GM18870 (cell line): ENCODE results near the gene GSN.
"Not testable (repeated sequence)": the region's sequence is repeated elsewhere in the genome, so short reads cannot be mapped to it uniquely, and the experiment has no call there.

Source experiments
- ATAC-seq: cut with Tn5 transposase; IDR thresholded peaks from one replicate; pipeline ENCODE4 v1.9.1; 2021; ENCODE audit warnings: moderate library complexity; ENCODE audit not compliant: unreplicated experiment

Gene GSN

DNA sequence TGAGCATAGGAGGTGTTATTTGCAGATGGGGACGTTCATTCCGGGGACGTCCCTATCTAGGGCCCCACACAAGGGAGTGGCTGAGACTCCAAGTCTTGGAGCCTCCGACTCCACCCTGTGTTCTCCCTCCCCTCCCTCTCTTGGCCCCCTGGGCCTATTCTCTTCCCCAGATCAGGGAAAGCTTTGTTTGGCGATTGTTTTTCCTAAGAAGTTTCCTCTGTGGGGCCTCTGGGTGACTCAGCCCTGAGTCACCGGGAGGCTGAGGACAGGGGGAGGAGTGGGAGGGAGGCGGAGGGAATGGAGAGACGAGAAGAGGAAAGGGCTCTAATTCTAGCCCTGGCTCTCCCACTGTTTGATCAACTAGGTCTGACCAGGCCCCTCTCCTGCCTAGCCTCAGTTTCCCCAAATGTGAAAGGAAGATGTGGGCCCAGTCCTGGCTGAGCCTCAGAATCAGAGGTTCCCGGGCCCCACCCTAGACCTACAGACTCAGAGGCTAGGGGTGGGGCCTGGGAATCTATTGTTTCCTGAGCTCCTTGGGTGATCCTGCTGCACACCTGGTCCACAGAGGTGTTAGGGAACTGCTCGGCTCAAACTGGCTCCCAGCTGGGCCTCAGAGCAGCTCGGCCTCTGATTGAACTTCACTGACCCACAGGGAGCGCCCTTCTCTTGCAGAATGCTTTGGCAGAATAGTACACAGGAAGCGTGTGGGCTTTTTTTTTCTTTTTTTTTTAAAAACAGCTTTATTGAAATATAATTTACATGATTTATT is 19.2 kb downstream of the GSN start:
- ATAC-seq: no peak

DNA sequence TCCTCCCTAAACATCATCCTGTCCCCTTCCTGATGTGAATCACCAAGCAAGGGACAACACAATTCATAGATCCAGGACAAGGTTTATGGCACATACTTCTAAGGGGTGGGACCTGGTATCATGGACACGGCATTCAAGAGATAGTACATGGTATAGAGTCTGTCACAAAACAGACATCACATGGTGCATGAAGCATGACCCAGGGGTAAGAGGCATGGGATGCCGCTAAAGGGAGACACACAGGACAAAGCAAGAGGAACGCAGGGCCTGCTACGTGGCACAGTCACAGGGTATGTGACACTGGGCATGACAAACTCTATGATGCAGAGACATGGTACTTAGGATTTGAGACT is 20.7 kb downstream of the GSN start:
- no peak for ATAC-seq

DNA sequence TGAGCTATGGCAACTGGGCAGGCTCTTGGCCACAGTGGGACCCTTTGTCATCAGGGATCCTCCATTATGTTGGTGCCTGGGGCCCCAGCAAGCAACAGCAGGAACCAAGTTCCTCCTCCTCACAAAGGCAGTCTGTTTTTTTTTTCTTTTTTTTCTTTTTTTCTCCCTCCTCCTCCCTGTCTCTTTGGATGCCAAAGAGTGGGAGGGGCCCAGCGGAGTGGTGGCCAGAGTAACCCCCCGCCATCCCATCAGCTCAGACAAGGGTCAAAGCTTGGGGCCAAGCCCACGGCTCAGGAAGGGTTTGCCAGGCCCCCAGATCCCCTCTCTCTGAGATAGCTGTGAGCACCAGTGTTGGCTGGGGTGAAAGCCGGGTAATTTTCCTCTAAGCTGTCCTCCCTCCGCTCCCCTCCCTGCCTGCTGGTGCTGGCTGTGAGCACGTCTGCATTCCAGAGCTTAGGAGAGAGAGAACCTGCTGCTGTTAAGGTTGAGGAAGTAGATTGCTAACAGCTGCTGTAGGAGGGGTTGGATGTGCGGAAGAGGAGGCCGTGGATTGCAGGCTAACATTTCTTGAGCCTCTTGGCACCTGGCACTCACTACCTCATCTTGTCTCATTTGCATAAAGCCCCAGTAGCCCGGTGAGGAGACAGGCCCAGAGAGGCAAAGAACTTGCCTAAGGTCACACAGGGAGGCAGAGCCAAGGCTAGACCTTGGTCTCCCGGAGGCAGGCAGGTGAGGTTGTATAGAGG is 21.2 kb downstream of the GSN start:
- no peak for ATAC-seq

DNA sequence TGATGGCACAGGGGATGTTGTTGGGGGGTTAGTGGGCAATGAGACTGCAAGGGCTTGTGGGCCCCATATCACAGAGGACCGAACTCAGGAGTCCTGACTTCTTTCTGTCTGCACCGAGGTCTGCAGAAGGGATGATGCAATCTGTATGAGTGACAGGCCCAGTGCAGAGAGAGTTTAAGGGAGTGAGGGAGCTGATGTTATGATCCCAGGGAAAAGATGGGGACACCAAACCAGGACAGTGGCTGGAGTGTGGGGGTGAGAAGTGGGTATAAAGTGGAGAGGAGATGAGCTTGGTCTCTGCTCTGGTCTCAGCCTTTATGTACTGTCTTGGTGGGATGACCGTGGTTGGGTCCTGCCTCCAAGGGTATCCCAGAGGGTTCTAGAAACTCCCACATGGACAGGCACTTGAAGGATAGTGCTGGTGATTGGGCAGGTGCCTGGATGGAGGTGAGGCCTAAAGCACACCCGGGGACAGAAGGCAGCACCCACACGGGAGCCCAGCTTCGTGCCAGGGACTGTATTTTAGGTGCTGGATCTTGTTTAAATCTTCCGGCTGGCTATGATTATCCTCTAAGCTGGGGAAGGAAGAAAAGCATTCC is 21.9 kb downstream of the GSN start:
- ATAC-seq: no peak

DNA sequence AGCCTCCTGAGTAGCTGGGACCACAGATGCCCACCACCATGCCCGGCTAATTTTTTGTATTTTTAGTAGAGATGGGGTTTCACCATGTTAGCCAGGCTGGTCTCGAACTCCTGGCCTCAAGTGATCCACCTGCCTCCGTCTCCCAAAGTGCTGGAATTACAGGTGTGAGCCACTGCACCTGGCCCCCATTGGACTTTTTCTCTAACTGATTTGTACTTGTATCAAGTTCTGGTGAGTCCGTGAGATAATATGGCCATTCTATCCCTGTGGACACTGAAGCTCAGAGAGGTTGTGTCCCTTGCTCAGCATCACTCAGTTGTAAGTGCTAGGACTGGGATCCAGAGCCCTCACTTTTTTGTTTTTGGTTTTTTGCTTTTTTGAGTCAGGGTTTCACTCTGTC is 23.6 kb downstream of the GSN start:
- not testable (repeated sequence) for ATAC-seq

DNA sequence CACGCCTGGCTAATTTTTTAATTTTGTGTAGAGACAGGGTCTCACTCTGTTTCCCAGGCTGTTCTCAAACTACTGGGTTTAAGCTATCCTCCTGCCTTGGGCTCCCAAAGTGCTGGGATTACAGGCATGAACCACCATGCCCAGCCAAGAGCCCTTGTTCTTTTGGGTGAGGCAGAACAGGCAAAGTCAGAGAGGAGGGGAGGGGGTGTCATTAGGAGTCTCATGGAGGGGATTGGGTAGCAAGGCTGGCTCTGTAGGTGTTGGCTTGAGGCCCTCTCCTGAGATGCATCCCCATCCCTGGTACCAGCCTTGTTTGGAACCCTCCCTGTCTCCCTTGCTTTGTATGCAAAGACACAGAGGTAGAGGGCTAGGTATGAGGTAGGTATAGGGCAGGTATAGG is 24.1 kb downstream of the GSN start:
- ATAC-seq: no peak

DNA sequence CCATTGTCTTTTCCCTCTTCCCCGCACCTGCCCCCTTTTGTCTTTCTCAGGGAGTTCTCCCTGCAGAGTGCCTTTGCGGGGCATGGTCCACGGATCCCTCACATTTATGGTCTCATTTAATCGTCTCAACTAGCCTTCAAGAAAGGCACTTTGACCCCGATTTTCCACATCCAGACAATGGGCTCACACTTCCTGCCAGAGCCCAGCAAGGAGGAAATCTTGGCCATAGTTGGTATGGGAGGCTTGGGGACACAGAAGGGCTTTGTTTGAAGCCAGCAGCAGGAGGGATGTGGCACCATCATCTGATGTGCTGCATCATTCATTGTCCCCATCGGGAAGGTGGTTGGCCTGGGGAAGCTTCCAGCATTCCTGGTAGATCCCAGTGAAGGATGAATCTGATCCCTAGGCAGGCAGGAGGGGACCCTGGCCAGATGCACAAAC is 24.9 kb downstream of the GSN start:
- ATAC-seq: no peak

DNA sequence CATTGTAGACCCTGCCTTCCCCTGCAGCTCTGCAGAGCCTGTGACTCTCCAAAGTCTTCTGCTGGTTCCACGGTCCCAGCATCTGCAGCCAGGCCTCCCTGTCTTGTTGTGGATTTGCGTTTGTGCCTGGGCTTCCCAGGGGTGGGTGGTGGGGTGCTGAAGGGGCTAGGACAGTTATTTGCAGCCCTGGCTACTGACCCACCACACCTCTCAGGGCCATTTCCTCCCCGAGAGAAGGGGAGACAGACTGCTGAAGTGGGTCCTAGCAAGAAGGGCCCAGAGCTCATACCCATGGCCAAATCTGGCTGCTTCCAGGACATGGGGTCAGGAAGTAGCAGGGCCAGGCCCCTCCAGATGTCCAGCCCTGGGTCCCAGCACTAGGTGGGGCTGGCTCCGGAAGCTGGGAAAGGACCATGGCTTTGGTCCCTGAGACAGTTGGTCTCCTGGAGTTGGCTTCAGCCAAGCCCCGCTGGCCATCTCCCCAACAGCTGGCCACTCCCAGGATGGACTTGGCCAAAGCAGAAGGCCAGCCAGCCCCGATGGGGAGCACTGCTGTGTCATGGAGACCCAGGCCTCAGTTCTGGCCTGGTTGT is 26.3 kb downstream of the GSN start:
- ATAC-seq: no peak

DNA sequence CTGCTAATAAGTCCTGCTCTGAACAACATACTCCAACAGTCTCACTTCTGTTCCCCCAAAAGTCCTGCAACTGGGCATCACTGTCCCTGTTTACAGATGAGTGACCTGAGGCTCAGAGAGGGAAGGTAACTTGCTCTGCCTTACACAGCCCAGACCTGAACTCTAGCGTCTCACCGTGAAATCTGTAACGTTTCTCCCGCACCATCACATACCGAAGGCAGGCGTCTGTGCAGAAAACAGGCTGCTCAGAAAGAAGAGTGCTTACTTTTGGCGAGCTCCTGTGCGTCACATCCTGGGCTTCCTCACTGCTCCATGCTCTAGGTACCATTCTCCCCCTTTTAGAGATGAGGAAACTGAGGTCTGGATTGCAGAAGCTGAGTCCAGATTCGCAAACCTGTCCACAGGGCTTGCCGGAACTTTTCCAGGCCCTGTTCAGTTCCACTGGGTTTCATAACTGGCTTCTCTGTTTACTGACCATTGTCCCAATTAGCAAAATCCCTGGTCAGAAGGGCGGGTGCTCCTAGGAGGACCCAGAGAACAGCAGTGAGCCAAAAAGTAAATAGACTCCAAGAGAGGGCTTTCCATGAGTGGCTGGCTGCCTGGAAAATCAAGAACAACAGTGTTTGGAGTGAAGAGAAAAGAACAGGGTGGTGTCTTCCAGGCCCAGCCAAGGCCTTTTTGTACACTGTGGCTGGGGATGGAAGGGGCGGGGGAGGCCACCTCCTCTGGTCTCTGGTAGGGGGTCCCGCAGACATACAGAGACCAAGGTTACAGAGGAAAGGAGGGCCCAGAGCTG is 27.1 kb downstream of the GSN start:
- ATAC-seq: no peak

DNA sequence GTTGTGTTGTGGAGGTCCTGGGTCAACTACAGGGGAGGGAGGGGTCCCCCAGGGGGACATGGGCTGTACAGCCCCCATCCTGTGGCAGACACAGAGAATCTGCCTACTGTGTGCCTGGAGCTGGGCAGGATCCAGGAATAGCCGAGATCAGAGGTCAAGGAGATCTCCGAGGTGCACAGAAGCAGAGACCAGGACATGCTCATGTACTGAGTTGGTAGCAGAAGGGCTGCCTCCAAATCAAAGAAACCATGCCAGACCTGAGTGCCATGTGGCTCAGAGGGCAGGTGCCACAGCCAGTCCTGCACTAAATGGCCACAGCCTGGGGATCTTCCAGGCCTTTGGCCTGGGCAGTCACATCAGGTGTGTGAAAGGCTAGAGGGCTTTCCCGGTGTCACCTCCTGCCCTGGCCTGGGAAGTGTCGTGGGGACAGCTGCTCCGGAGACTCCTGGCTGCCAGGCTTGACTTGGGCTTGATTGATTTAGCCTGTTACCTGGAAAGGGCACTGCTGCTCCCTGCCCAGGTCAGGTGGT is 27.8 kb downstream of the GSN start:
- ATAC-seq: no peak

DNA sequence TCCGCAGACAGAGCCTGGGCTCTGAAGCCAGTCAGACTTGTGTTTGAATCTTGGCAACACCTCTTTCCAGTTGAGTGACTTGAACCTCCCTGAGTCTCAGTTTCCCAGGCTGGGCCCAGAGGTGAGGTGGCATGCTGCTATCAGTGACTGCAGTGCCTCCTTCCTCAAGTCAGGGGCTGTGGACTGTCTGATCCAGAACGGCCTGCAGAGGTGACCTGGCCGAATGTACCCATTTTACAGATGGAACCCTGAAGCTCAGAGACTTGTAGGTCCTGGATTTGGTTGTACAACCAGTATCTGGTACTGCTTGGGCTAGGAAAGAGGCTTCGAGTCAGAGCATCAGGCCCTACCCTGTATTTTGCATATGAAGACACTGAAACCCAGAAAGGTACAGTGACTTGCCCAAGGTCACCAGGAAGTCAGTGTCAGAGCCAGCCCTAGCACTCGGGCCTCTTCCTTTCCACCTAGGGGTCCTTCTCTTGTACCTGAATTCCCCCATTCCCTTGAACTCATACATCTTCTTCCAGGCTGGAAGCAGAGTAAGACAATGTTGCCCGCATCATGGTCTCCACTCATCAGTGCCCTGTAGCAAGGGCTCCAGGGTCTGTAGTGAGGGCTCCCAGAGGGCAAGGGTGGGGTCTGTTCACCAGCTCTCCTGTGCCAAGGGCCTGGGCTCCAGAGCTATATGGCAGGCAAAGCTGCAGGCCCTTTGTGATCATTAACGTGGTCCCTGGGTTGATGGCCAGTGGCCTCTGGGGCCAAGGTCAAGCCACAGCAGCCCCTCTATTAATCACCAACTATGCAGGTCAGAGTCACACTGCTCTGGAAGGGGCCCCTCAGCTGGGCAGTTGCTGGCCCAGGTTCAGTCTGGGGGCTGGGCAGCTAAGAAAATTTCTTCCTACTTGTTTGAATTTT is 28.5 kb downstream of the GSN start:
- no peak for ATAC-seq

DNA sequence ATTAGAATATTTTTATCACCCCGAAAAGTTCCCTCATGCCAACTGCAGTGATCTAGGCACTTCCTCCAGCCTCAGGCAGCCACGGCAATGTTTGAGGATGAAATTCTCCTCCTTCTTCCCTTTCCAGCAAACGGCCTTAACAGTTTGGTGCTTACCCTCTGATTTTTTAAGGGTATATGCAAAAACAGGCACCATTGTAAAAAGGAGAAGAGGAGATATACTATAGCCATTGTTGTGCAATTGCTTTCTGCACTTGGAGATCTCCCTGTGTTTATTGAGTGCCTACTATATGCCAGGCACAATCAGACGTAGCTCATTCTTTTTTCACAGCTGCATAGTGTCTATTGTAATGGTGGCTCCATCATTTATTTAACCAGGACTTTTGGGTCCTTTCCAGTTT is 29.4 kb downstream of the GSN start:
- no peak for ATAC-seq

DNA sequence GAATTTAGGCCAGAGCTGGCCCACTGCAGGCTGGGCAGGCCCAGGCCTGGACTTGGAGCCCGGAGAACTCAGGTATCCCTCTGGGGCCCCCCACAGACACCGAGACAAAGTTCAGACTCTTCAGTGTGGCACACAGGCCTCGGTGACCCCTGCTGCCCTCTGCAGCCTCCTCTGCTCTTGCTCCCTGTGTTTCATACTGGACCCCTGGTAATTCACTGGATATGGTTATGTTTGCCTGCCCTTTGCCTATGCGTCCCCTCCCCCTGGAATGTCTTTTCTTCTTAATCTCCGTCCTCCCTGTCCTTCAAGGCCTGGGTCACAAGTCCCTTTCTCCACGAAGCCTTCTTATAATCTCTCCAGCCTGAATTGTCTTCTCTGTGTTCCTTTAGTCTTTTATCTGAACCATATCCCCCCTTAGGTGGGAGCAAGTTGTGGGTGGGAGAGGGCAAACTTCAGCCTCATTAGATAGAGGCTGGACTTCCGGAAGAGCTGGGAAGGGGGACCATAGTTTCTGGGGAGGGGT is 30.1 kb downstream of the GSN start:
- ATAC-seq: no peak

DNA sequence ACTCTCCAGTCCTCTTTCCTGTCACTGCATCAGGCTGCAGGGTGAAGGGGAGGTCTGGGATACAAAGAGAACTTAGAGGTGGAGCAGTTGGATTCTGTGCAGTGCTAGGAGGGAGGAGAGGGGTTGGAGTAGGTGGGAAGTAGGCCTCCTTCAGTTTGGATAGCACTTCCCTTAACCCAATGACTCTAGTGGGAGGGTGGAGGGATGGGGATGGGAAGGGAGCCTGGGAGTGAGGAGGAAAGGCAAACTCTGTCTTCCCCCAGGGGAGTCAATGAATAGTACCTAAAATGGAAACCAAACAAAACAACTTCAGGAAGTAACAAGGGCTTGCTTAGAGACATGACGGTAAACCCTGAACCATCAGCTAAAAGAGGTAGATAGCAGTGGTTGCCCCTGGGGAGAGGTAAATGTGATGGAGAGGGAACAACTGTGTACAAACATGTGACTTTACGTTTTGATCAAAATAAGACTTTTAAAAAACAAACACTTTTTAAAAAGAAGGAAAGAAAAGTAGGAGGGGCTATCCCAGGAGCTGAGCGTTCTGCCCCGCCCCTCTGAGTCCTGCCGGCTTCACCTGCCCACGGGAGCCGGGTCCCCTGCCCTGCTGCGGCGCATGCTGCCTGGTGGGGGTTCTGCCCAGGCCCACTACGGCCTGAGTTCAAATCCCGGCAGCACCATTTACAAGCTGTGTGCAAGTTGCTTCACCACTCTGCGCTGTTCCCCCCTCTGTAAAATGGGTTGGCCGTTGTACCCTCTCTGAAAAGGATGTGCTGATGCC is 30.9 kb downstream of the GSN start:
- ATAC-seq: no peak

DNA sequence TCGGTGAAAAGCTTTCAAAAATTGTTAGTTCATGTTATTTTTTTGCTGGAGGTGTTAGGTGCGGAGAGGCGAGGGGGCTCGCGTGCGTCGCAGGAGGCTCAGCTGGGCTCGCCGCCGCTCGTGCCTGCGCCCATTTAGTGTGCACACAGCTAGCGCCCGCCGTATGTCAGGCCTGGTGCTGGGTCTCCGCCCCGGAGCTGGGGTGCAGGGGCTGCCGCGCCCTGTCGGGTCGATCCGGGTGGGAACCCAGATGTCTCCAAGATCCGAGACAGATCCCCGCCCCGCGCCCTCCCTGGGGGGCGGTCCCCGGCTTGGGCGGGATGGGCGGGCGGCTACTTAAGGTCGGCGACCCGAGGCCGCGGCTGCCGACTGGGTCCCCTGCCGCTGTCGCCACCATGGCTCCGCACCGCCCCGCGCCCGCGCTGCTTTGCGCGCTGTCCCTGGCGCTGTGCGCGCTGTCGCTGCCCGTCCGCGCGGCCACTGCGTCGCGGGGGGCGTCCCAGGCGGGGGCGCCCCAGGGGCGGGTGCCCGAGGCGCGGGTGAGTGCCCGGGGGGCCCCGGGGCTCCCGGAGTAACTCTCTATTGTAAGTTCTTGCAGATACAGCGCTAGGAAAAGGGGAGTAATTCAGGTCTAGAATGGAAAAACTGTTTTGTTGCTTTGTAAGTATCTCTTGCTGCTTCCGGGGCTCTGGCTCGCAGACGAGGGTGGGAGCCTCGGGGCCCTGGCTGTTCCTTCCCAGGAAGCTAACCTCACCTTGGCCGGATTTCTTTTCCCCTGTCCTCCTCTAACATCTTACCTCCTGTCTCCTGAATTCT is 31.7 kb downstream of the GSN start:
- no peak for ATAC-seq

DNA sequence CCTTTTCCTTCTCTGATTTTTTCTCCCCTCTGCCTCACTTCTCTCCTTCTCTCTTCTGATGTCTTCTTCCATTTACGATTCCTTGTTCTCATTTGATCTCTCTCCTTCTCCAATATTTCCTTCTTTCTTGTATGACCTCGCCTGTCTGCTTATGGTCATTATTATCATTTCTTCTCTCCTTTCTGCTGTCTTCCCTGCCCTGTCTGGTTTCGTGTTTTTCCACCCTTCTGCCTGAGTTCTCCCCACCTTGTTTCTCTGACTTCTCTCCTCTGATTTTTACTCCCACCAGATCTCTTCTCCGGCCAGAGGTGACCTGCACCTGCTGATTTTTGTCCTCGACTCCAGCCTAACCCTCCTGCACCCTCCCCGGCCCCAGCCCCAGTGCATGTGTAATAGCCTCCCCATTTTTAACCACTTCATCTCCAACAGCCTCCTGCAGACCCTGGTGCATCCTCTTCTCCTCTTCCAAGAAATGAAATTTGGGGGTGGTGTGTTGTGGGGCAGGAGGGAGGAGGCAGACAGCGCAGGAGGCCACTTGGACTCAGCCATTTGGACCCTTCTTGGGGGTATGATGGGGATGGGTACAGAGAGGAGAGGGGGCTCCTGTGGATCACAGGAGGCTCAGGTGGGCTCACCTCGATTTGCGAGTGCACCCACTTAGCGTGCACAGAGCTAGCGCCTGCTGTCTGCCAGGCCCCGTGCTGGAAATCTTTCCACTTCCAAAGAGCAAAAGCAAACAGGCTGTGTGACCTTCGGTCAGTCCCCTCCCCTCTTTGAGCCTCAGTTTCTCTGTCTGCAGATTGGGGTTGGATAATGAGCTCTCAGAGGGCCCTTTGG is 32.5 kb downstream of the GSN start:
- ATAC-seq: no peak

DNA sequence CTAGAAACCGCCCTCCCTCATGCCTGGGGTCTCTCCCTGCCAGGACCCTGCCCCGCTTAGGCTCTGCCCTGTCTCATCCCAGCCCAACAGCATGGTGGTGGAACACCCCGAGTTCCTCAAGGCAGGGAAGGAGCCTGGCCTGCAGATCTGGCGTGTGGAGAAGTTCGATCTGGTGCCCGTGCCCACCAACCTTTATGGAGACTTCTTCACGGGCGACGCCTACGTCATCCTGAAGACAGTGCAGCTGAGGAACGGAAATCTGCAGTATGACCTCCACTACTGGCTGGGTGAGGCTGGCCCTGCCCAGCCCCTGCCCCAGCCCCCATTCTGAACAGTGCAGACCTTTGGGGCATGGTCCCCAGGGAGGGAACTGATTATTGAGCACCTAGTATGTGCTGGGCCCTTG is 33.9 kb downstream of the GSN start:
- ATAC-seq: no peak
